ENCODE data around the gene SMC4. TPM values are rescaled to one million over a fixed set of nuclear protein-coding genes. Genes with fewer than 3 reads are reported as not detected.
A peak's percentile ranks its signal among the peaks of the same experiment; 100 is the strongest.
"Not testable (repeated sequence)": the region's sequence is repeated elsewhere in the genome, so short reads cannot be mapped to it uniquely, and the experiment has no call there.

The SMC4 gene
- total RNA-seq, 2 experiments from 2014 or later, result 217 to 222 TPM

- Mint-ChIP-seq H3K9me3 (no peaks in the 10 kb centered on the region), H3K4me3 (peak overlapping the region; percentile 89), H3K27ac (peak overlapping the region; percentile 95), H3K27me3 (no peaks in the 10 kb centered on the region), H3K36me3 (ENCODE audit: low read depth) (peaks cover 32% of the 10 kb centered on the region), H3K4me1 (peaks cover 31% of the 10 kb centered on the region)
- CTCF ChIA-PET, result interaction anchor here (0.8 to 2.8 kb wide), 6 partner anchors 31 to 462 kb away, joined by 3 to 13 read pairs (median 7); partner anchors contain the start of genes IL12A and SMC4
- POLR2A ChIA-PET, result interaction anchor here (1.1 to 8.6 kb wide), 11 partner anchors 8 to 423 kb away, joined by 3 to 211 read pairs (median 21); partner anchors contain the start of genes IFT80, KPNA4, PPM1L and SMC4
- no peak for DNase-seq
These were observed 51.4 kb downstream of the SMC4 start for GRCh38 chr3:160450846-160451245.

- no peaks in the 10 kb centered on the region for H3K9me3 Mint-ChIP-seq
- H3K27me3 Mint-ChIP-seq, result no peaks in the 10 kb centered on the region
- peaks cover 26% of the 10 kb centered on the region for H3K36me3 Mint-ChIP-seq (ENCODE audit: low read depth)
- H3K4me1 Mint-ChIP-seq, result peaks cover 25% of the 10 kb centered on the region
- no peak for DNase-seq
- H3K27ac Mint-ChIP-seq, result no peak overlapping the region
- H3K4me3 Mint-ChIP-seq, result no peak overlapping the region
- CTCF ChIA-PET, result interaction anchor here (0.7 to 1.0 kb wide), 3 partner anchors 37 to 44 kb away, joined by 3 to 4 read pairs (median 3); no protein-coding TSS in a partner anchor
- POLR2A ChIA-PET, result interaction anchor here (1.6 to 8.6 kb wide), 4 partner anchors 8 to 114 kb away, joined by 6 to 211 read pairs (median 94); partner anchors contain the start of genes IFT80, KPNA4 and SMC4
These were observed 52.2 kb downstream of the SMC4 start for GRCh38 chr3:160451602-160452001.

DNA sequence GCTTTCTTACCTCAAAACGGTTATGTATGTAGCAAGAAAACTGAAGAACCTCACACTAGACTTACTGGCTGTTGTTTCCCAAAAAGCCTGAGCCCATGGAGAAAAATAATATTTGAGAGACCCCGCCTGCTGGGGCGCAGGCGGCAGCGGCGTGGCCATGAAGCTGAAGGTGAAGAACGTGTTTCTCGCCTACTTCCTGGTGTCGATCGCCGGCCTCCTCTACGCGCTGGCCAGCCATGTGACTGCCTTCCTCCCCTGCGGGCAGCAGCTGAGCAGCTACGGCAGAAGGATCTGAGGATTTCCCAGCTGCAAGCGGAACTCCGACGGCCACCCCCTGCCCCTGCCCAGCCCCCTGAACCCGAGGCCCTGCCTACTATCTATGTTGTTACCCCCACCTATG, 52.8 kb downstream of the SMC4 start:
- CTCF ChIA-PET, result interaction anchor here (1.0 kb wide), 2 partner anchors 37 to 39 kb away, joined by 3 to 4 read pairs; no protein-coding TSS in a partner anchor
- H3K27ac Mint-ChIP-seq, H3K9me3 Mint-ChIP-seq, H3K27me3 Mint-ChIP-seq, DNase-seq, H3K4me3 Mint-ChIP-seq: not testable (repeated sequence)
- H3K36me3 Mint-ChIP-seq (ENCODE audit: low read depth), result peaks cover 19% of the 10 kb centered on the region
- POLR2A ChIA-PET, result interaction anchor here (1.6 to 7.0 kb wide), 2 partner anchors 54 to 113 kb away, joined by 6 to 211 read pairs; partner anchors contain the start of genes IFT80, KPNA4 and SMC4
- peaks cover 20% of the 10 kb centered on the region for H3K4me1 Mint-ChIP-seq

GRCh38 chr3:160454995-160455394, 55.5 kb downstream of the SMC4 start:
- no peak overlapping the region for H3K4me3 Mint-ChIP-seq
- peaks cover 12% of the 10 kb centered on the region for H3K4me1 Mint-ChIP-seq
- H3K27ac Mint-ChIP-seq, result no peak overlapping the region
- no peak for DNase-seq
- H3K27me3 Mint-ChIP-seq, result peaks cover 9% of the 10 kb centered on the region
- peaks cover 6% of the 10 kb centered on the region for H3K36me3 Mint-ChIP-seq (ENCODE audit: low read depth)
- ChIA-PET POLR2A (no interaction called here), CTCF (interaction anchor here (0.7 to 1.0 kb wide), 2 partner anchors 10 to 422 kb away, joined by 3 read pairs; no protein-coding TSS in a partner anchor)
- no peaks in the 10 kb centered on the region for H3K9me3 Mint-ChIP-seq

- POLR2A ChIA-PET, result no interaction called here
These were observed 56.4 kb downstream of the SMC4 start for GRCh38 chr3:160455846-160456245.

GRCh38 chr3:160458151-160458550, 58.7 kb downstream of the SMC4 start:
- DNase-seq, result no peak
- H3K36me3 Mint-ChIP-seq (ENCODE audit: low read depth), result no peaks in the 10 kb centered on the region
- H3K27ac Mint-ChIP-seq, result no peak overlapping the region
- H3K27me3 Mint-ChIP-seq, result peaks cover 21% of the 10 kb centered on the region
- H3K4me1 Mint-ChIP-seq, result no peaks in the 10 kb centered on the region
- H3K9me3 Mint-ChIP-seq, result no peaks in the 10 kb centered on the region
- POLR2A ChIA-PET, result interaction anchor here (3.1 kb wide), 1 partner anchor 8 kb away, joined by 21 read pairs; the partner anchor contains the start of gene TRIM59
- H3K4me3 Mint-ChIP-seq, result no peak overlapping the region
- CTCF ChIA-PET, result no interaction called here

More at GRCh38 chr3:160455846-160456245, 56.4 kb downstream of the SMC4 start:
- no peak for DNase-seq
- Mint-ChIP-seq H3K4me3 (no peak overlapping the region), H3K4me1 (peaks cover 3% of the 10 kb centered on the region), H3K36me3 (ENCODE audit: low read depth) (no peaks in the 10 kb centered on the region), H3K27me3 (peaks cover 9% of the 10 kb centered on the region), H3K9me3 (no peaks in the 10 kb centered on the region), H3K27ac (no peak overlapping the region)
- CTCF ChIA-PET, result interaction anchor here (0.7 kb wide), 1 partner anchor 9 kb away, joined by 3 read pairs; no protein-coding TSS in a partner anchor

DNA sequence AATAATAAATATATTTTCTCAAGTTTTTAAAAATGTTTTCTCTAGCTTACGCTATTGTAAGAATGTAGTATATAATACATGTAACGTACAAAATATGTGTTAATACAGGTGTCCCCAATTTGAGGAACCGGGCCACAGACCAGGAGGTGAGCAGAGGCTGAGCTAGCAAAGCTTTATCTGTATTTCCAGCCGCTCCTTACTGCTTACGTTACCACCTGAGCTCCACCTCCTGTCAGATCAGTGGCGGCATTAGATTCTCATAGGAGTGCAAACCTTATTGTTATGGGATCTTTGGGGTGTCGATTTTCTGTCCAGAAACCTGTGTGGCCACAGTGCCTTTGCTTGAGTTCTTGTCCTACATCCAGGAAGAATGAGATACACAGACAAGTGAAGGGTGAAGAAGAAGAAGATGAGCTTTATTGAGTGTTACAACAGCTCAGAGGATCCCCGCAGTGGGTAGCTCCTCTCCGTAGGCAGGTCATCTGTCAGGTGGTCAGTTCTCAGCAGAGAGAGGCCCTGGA, 60.1 kb downstream of the SMC4 start:
- POLR2A ChIA-PET, result interaction anchor here (0.6 to 3.1 kb wide), 3 partner anchors 10 to 17 kb away, joined by 3 to 21 read pairs (median 3); partner anchors contain the start of gene TRIM59
- CTCF ChIA-PET, result interaction anchor here (0.7 kb wide), 1 partner anchor 10 kb away, joined by 3 read pairs; the partner anchor contains the start of gene TRIM59
- H3K9me3 Mint-ChIP-seq, result no peaks in the 10 kb centered on the region
- no peak overlapping the region for H3K4me3 Mint-ChIP-seq
- H3K4me1 Mint-ChIP-seq, result no peaks in the 10 kb centered on the region
- peaks cover 25% of the 10 kb centered on the region for H3K27me3 Mint-ChIP-seq
- H3K27ac Mint-ChIP-seq, result no peak overlapping the region
- H3K36me3 Mint-ChIP-seq (ENCODE audit: low read depth), result no peaks in the 10 kb centered on the region
- DNase-seq, result no peak

DNA sequence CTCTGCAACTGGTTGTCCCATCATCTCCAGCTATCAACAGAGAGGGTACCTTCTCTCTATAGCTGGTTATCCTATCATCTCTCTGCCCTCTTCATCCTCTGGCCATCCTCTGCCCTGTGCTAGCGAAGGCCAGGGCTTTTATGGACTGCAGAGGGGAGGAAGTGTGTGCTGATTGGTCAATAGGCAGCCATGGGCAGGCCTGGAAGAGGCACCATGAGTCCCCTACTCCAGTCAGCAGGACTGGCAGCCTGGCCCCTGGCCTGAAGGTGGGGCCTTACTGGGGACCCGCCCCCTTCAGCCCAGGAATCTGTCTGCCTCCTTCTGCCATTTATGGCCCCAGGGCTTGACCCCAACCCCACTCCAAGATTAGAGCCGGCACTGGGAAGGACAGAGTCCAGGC, 60.6 kb downstream of the SMC4 start:
- DNase-seq, result no peak
- Mint-ChIP-seq H3K27ac (no peak overlapping the region), H3K36me3 (ENCODE audit: low read depth) (no peaks in the 10 kb centered on the region), H3K9me3 (no peaks in the 10 kb centered on the region), H3K27me3 (peaks cover 25% of the 10 kb centered on the region), H3K4me3 (no peak overlapping the region), H3K4me1 (no peaks in the 10 kb centered on the region)
- ChIA-PET CTCF (interaction anchor here (0.7 kb wide), 1 partner anchor 10 kb away, joined by 3 read pairs; the partner anchor contains the start of gene TRIM59), POLR2A (interaction anchor here (0.6 to 3.1 kb wide), 3 partner anchors 9 to 17 kb away, joined by 3 to 21 read pairs (median 3); partner anchors contain the start of gene TRIM59)

- POLR2A ChIA-PET, result no interaction called here
- no peak overlapping the region for H3K27ac Mint-ChIP-seq
- no peaks in the 10 kb centered on the region for H3K4me1 Mint-ChIP-seq
- no peaks in the 10 kb centered on the region for H3K36me3 Mint-ChIP-seq (ENCODE audit: low read depth)
- H3K9me3 Mint-ChIP-seq, result peaks cover 7% of the 10 kb centered on the region
- CTCF ChIA-PET, result no interaction called here
- H3K4me3 Mint-ChIP-seq, result no peak overlapping the region
- H3K27me3 Mint-ChIP-seq, result peaks cover 30% of the 10 kb centered on the region
- DNase-seq, result no peak
These were observed 64.9 kb downstream of the SMC4 start for GRCh38 chr3:160464321-160464720.

GRCh38 chr3:160464971-160465370, 65.5 kb downstream of the SMC4 start:
- no peak for DNase-seq

DNA sequence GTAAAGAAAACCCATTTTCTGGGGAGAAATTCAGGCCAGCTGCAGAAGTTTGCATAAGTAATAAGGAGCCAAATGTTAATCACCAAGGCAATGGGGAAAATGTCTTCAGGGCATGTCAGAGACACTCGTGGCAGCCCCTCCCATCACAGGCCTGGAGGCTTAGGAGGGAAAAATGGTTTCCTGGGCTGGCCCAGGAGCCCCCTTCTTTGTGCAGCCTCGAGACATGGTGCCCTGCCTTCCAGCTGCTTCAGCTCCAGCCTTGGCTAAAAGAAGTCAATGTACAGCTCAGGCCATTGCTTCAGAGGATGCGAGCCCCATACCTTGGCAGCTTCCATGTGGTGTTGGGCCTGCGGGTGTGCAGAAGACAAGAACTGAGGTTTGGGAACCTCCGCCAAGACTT, 70.7 kb downstream of the SMC4 start:
- no peak overlapping the region for H3K27ac Mint-ChIP-seq
- CTCF ChIA-PET, result no interaction called here
- peaks cover 26% of the 10 kb centered on the region for H3K27me3 Mint-ChIP-seq
- H3K4me1 Mint-ChIP-seq, result no peaks in the 10 kb centered on the region
- POLR2A ChIA-PET, result no interaction called here
- no peak for DNase-seq
- H3K4me3 Mint-ChIP-seq, result no peak overlapping the region
- peaks cover 6% of the 10 kb centered on the region for H3K36me3 Mint-ChIP-seq (ENCODE audit: low read depth)
- H3K9me3 Mint-ChIP-seq, result peaks cover 23% of the 10 kb centered on the region

More at GRCh38 chr3:160464971-160465370, 65.5 kb downstream of the SMC4 start:
- ChIA-PET CTCF (interaction anchor here (0.7 kb wide), 1 partner anchor 10 kb away, joined by 3 read pairs; no protein-coding TSS in a partner anchor), POLR2A (no interaction called here)
- no peak overlapping the region for H3K4me3 Mint-ChIP-seq
- H3K36me3 Mint-ChIP-seq (ENCODE audit: low read depth), result peaks cover 5% of the 10 kb centered on the region
- peaks cover 32% of the 10 kb centered on the region for H3K27me3 Mint-ChIP-seq
- H3K9me3 Mint-ChIP-seq, result peaks cover 12% of the 10 kb centered on the region
- no peaks in the 10 kb centered on the region for H3K4me1 Mint-ChIP-seq
- no peak overlapping the region for H3K27ac Mint-ChIP-seq

DNA sequence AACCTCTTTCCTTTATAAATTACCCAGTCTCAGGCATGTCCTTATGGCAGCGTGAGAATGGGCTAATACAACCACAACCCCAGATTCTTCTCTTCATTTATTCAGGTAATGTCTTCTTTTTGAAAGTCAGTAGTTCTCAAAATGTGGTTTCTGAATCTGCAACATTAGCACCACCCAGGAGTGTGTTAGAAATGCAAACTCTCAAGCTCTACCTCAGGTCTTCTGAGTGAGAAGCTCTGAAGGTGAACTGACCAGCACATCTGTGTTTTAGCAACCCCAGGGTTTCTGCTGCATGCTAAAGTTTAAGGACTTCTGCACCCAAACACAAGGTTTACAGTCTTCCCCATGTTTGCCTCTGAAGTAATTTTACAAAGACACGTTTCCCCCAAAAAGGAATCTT, 72.4 kb downstream of the SMC4 start:
- Mint-ChIP-seq H3K27ac (no peak overlapping the region), H3K36me3 (ENCODE audit: low read depth) (peaks cover 6% of the 10 kb centered on the region), H3K4me1 (no peaks in the 10 kb centered on the region), H3K4me3 (no peak overlapping the region), H3K9me3 (peaks cover 23% of the 10 kb centered on the region), H3K27me3 (peaks cover 29% of the 10 kb centered on the region)
- ChIA-PET CTCF (no interaction called here), POLR2A (no interaction called here)
- DNase-seq, result no peak

DNA sequence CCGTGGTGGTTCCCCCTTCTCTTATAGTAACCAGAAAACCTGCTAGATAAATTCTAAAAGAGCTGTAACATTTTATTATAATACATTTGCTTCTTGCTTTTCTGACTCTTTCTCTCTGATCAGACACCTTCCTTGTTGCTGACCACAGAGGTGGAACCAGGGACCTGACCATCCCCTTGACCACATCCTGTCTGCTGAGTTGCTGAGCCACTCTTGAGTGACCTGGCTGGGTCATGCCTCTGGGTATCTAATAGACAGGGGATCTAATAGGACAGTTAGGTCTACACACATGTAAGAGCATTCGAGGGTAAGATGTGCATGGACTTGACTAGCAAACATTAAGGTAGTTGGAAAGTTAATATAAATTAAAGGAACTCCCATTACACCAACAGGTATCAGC, 72.9 kb downstream of the SMC4 start:
- POLR2A ChIA-PET, result no interaction called here
- no peak for DNase-seq
- peaks cover 25% of the 10 kb centered on the region for H3K27me3 Mint-ChIP-seq
- CTCF ChIA-PET, result no interaction called here
- H3K27ac Mint-ChIP-seq, result no peak overlapping the region
- H3K36me3 Mint-ChIP-seq (ENCODE audit: low read depth), result peaks cover 6% of the 10 kb centered on the region
- no peaks in the 10 kb centered on the region for H3K4me1 Mint-ChIP-seq
- no peak overlapping the region for H3K4me3 Mint-ChIP-seq
- peaks cover 23% of the 10 kb centered on the region for H3K9me3 Mint-ChIP-seq

Data from activated CD4-positive, alpha-beta memory T cell treated with anti-CD3 and anti-CD28 coated beads, Interleukin-2, amount 10 ng/mL, durations not matched to agents 7 days and 5 days (primary cell).